SK-N-SH treated with all-trans-retinoic acid at 6 μM for 48 hours (cell line): ENCODE data around the gene GZMM.

Experiments used
- ATAC-seq: fragments of 200-7000 bp; cut with Tn5 transposase; 3 replicates; pipeline ENCODE4 v1.9.1; 2020; ENCODE audit warnings: mild to moderate bottlenecking, moderate library complexity
- ARNTL ChIP-seq: fragments of 450-650 bp; formaldehyde crosslinking; IDR thresholded peaks from 2 replicates; pipeline ENCODE4 v1.5.0; 2020; ENCODE audit warnings: low read depth, mild to moderate bottlenecking, moderate library complexity, borderline replicate concordance
- CREB5 ChIP-seq: fragments of 250-450 bp; sonication (Bioruptor Pico); IDR thresholded peaks from 2 replicates; pipeline ENCODE4 v1.5.1; 2020; ENCODE audit warnings: low read depth, mild to moderate bottlenecking, moderate library complexity
- CSRNP3 ChIP-seq: fragments of 250-450 bp; sonication (Bioruptor Pico); IDR thresholded peaks from 2 replicates; pipeline ENCODE4 v1.5.1; 2021; ENCODE audit warnings: mild to moderate bottlenecking, moderate library complexity
- GLIS3 ChIP-seq: fragments of 250-450 bp; sonication (Bioruptor Pico); IDR thresholded peaks from 2 replicates; pipeline ENCODE4 v1.5.0; 2020; ENCODE audit warnings: mild to moderate bottlenecking, moderate library complexity
- ISL1 ChIP-seq: fragments of 250-450 bp; sonication (Bioruptor Pico); IDR thresholded peaks from 2 replicates; pipeline ENCODE4 v2.1.2; 2022; ENCODE audit warnings: mild to moderate bottlenecking, moderate library complexity
- PATZ1 ChIP-seq: fragments of 250-450 bp; sonication (Bioruptor Pico); IDR thresholded peaks from 2 replicates; pipeline ENCODE4 v1.8.0; 2020; ENCODE audit warnings: mild to moderate bottlenecking, moderate library complexity, borderline replicate concordance
- POU6F1 ChIP-seq: fragments of 250-450 bp; sonication (Bioruptor Pico); IDR thresholded peaks from 2 replicates; pipeline ENCODE4 v1.8.0; 2021; ENCODE audit warnings: low read depth, mild to moderate bottlenecking, moderate library complexity, borderline replicate concordance
- PPARA ChIP-seq: fragments of 250-450 bp; sonication (Bioruptor Pico); IDR thresholded peaks from 2 replicates; pipeline ENCODE4 v1.5.0; 2020; ENCODE audit warnings: mild to moderate bottlenecking, borderline replicate concordance
- SNAI2 ChIP-seq: fragments of 250-450 bp; sonication (Bioruptor Pico); IDR thresholded peaks from 2 replicates; pipeline ENCODE4 v1.5.0; 2020; ENCODE audit warnings: mild to moderate bottlenecking, moderate library complexity
- TCF4 ChIP-seq: fragments of 250-450 bp; sonication (Bioruptor Pico); IDR thresholded peaks from 2 replicates; pipeline ENCODE4 v1.8.0; 2021; ENCODE audit warnings: mild to moderate bottlenecking, moderate library complexity, borderline replicate concordance
- TOX ChIP-seq: fragments of 250-450 bp; sonication (Bioruptor Pico); IDR thresholded peaks from 2 replicates; pipeline ENCODE4 v1.8.0; 2021; ENCODE audit warnings: mild to moderate bottlenecking, moderate library complexity, borderline replicate concordance
- ZC3H10 ChIP-seq: fragments of 250-450 bp; sonication (Bioruptor Pico); IDR thresholded peaks from 2 replicates; pipeline ENCODE4 v1.5.1; 2021; ENCODE audit warnings: mild to moderate bottlenecking, moderate library complexity
- ZNF8 ChIP-seq: fragments of 450-650 bp; formaldehyde crosslinking; IDR thresholded peaks from 2 replicates; pipeline ENCODE4 v1.5.0; 2020; ENCODE audit warnings: mild to moderate bottlenecking, moderate library complexity
- TF ChIP-seq, protein P1 (sequence below): fragments of 250-450 bp; sonication (Bioruptor Pico); IDR thresholded peaks from 2 replicates; pipeline ENCODE4 v1.5.0; 2020; ENCODE audit warnings: mild to moderate bottlenecking, moderate library complexity

GZMM gene

GRCh38 chr19:548886-549830 is 5.3 kb downstream of the GZMM start:
- no peak; the same call in 2 of the 3 replicates for ATAC-seq
- no peak for TF ChIP-seq ARNTL (CRISPR knock-in tag)
- TF ChIP-seq POU6F1 = no peak
- TF ChIP-seq TCF4 = no peak
- no peak for TF ChIP-seq CSRNP3 (CRISPR knock-in tag)

DNA sequence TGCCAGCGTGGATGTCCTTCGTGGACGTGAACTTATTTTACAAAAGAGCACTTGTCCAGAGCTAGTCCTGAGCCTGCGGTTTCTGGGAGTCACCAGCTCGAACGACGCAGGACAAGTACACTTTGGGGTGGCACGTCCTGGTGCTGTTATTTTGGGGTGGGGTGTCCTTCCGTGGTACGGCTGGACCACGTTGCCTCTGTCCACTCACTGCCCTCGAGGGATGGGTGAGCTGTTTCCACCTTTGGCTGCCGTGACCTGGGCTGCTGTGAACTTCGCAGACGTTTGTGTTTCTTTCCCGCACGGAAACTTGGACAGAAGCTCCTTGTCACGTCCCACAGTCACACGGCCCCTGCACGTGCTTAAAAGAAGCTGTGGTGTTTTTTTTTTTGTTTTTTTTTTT is 11.0 kb downstream of the GZMM start:
- TF ChIP-seq TOX (CRISPR knock-in tag) (no peak), ZC3H10 (CRISPR knock-in tag) (no peak)
- no peak for ATAC-seq

DNA sequence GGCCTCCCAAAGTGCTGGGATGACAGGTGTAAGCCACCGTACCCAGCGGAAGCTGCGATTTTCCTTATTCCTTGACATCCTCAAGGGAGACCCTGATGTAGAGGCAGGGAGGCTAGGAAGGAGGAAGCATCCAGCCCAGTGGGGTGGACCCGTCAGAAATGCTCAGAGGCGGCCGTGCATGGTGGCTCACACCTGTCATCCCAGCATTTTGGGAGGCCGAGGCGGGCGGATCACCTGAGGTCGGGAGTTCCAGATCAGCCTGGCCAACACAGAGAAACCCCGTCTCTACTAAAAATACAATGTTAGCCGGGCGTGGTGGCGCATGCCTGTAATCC is 11.6 kb downstream of the GZMM start:
- TF ChIP-seq PATZ1 (no peak), GLIS3 (CRISPR knock-in tag) (no peak)
- TF ChIP-seq, protein P1, sequence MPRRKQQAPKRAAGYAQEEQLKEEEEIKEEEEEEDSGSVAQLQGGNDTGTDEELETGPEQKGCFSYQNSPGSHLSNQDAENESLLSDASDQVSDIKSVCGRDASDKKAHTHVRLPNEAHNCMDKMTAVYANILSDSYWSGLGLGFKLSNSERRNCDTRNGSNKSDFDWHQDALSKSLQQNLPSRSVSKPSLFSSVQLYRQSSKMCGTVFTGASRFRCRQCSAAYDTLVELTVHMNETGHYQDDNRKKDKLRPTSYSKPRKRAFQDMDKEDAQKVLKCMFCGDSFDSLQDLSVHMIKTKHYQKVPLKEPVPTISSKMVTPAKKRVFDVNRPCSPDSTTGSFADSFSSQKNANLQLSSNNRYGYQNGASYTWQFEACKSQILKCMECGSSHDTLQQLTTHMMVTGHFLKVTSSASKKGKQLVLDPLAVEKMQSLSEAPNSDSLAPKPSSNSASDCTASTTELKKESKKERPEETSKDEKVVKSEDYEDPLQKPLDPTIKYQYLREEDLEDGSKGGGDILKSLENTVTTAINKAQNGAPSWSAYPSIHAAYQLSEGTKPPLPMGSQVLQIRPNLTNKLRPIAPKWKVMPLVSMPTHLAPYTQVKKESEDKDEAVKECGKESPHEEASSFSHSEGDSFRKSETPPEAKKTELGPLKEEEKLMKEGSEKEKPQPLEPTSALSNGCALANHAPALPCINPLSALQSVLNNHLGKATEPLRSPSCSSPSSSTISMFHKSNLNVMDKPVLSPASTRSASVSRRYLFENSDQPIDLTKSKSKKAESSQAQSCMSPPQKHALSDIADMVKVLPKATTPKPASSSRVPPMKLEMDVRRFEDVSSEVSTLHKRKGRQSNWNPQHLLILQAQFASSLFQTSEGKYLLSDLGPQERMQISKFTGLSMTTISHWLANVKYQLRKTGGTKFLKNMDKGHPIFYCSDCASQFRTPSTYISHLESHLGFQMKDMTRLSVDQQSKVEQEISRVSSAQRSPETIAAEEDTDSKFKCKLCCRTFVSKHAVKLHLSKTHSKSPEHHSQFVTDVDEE (CRISPR knock-in tag) = no peak
- TF ChIP-seq, all 23 proteins: peak for 0
- ATAC-seq = no peak

- ATAC-seq = no peak
- TF ChIP-seq ZC3H10 (CRISPR knock-in tag) (no peak), ARNTL (CRISPR knock-in tag) (no peak), SNAI2 (no peak), ZNF8 (no peak), TOX (CRISPR knock-in tag) (no peak), POU6F1 (no peak), CSRNP3 (CRISPR knock-in tag) (no peak), CREB5 (CRISPR knock-in tag) (no peak), PPARA (no peak), PATZ1 (no peak), ISL1 (CRISPR knock-in tag) (no peak)
Measured at GRCh38 chr19:556611-557382, 12.9 kb downstream of the GZMM start.
